HT-29 (cell line): ENCODE data around the gene C12orf75. TPM values are rescaled to one million over a fixed set of nuclear protein-coding genes. Genes with fewer than 3 reads are reported as not detected.
"Not testable (repeated sequence)": the region's sequence is repeated elsewhere in the genome, so short reads cannot be mapped to it uniquely, and the experiment has no call there.

Source experiments
- DNase-seq: peaks from one replicate; pipeline ENCODE4 v3.0.0-alpha.2; 2015; ENCODE audit warnings: low spot score
- total RNA-seq: library from RNA; depleted of rRNA; stranded (reverse); fragments of >200 nt; shearing (Covaris generic); gene quantifications from 2 replicates; pipeline ENCODE4 v1.2.3, GENCODE V29; 2014

C12orf75 gene
- total RNA-seq, 1 experiment from 2014 or later: 81.9 TPM

DNA sequence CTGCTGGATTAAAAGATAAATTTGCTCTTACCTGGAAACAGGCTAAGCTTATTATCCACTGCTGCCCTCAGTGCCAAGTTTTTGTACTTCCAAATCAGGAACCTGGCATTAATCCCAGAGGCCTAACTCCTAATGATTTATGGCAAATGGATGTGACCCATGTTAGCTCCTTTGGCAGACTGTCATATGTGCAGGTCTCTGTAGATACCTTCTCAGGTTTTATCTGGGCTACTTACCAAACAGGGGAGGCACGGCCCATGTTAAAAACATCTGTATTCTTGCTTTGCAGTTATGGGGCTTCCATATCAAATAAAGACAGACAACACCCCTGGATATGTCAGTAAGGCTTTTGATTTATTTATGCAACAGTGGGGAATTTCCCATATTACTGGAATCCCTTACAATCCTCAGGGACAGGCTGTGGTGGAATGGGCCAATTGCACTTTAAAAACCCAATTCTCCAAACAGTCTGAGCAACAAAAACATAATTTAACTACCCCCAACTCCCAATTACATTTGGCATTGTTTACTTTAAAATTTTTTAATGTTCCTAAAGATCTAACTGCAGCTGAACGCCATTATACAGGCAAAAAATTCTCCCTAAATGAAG is 19.9 kb upstream of the C12orf75 start:
- DNase-seq: not testable (repeated sequence)

DNA sequence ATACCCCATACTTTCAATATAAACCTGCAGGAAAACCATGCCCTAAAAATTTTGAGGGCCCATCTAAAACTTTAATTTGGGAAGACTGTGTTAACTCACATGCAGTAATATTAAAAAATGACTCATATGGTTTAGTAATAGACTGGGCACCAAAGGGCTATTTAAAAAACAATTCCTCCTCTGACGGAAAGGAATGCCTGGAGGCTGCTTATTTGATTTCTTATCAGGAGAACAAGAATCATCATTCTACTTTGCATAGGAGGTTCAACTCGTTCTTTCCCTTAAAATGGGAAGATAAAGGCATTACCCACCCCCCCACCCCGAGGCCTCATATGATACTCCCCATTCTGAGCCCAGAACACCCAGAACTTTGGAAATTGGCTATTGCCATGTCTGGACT is 18.6 kb upstream of the C12orf75 start:
- DNase-seq: not testable (repeated sequence)

DNA sequence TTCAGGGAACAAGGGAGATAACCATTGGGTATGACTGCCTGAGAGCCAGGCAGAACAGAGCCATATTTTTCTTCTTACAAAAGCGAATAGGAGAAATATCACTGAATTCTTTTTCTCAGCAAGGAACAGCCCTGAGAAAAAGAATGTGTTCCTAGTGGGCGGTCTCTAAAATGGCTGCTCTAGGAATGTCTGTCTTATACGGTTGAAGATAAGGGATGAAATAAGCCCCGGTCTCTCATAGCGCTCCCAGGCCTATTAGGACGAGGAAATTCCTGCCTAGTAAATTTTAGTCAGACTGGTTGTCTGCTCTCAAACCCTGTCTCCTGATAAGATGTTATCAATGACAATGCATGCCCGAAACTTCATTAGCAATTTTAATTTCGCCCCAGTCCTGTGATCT is 16.7 kb upstream of the C12orf75 start:
- DNase-seq: not testable (repeated sequence)

DNA sequence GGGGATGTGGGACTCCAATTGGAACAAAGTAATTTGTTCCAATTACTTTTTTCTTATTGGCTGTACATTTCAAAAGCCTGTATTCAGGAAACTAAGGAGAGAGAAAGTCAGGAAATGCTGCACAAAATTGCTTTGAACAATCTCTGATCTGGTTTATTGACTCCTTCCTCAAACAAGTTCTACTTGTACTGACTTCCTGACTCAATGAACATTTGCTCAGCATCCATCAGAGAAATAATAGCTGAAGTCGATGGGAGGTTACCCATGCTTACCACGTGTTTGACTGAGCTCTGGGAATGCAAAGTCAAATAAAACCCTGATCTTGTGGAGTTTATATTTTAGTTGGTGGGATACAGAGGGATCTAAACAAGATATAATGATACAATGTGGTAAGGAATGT is 15.4 kb upstream of the C12orf75 start:
- DNase-seq: no peak

DNA sequence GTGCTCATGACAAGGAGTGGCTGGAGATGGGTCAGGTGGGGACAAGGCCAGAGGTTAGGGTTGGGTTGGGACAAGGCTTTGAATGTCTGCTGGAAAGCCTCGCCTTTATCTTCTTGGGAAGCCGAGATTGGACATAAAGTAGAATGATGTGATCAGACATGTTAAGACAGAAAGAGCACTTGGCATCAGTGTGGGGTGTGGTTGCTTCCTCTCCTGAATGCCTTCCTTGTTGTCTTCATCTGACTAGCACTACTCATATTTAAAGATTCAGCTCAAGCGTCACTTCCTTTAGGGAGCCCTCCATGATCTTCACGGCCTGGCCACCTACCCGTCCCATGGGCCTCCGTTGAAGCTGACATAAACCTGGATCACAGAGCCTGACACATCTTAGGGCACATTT is 14.8 kb upstream of the C12orf75 start:
- no peak for DNase-seq

DNA sequence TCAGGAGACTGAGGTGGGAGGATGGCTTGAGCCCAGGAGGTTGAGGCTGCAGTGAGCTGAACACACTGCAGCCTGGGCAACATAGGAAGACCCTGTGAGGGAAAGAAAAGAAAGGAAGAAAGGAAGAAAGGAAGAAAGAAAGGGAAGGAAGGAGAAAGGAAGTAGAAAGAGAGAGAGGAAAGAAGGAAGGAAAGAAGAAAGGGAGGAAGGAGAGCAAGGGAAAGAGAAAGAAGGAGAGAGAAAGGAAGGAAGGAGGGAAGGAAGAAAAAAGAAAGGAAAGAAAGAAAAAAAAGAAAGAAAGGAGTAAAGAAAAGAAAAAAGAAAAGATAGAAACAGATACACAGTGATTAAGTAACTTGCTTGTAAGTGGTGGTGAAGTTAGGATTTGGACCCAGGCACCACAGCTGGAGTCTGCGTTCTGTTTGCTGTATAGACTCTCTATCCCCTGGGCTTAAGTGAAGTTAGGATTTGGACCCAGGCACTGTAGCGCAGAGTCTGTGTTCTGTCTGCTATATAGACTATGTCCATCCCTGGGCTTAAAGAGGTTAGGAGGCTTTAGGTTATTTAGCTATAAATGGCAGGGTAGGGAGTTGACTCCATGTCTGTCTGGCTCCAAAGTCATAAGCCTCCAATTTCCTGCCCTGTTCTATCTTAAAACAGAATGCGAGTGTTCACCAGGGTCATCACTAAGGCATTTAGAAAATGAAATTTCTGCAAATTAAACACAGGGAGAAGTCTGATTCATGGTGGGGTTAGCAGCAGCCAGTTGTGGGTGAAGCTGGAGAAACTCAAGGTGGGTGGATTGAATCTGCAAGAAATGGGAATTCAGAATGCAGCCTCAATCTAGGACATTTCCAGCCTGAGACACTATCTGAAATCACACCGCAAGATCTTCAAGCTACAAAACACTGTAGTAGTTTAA is 13.3 kb upstream of the C12orf75 start:
- DNase-seq: peak; percentile 16

DNA sequence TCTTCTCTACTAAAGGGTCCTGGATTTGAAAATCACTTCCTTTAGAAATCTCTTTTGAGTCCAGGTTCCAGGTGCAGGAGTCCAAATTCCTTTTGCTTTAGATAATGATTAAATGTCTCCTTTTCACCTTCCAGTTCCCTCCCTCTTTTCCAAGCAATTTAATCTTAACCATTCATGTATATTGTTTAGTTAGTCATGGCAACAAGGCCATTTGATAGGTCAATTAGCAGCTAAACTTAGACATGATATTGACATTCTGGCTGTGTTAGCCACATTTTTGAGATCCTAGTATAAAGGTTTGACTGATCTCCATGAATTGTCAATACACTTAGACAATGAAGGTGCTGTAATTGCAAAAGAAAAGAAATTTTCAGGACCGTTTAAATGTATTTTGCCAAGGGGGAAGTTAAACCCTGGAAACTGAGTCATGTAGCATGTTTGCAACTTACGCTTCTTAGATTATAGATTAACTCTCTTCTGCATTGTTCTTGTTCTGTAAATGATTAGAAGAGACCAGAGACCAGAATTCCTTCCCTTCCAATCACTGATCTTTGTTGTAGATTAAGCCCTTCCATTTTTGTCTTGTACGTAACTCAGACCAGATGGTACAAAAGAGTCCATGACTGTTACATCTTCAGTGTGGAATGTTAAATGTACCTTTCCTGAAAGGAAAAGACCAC is 12.4 kb upstream of the C12orf75 start:
- DNase-seq: peak; percentile 81

DNA sequence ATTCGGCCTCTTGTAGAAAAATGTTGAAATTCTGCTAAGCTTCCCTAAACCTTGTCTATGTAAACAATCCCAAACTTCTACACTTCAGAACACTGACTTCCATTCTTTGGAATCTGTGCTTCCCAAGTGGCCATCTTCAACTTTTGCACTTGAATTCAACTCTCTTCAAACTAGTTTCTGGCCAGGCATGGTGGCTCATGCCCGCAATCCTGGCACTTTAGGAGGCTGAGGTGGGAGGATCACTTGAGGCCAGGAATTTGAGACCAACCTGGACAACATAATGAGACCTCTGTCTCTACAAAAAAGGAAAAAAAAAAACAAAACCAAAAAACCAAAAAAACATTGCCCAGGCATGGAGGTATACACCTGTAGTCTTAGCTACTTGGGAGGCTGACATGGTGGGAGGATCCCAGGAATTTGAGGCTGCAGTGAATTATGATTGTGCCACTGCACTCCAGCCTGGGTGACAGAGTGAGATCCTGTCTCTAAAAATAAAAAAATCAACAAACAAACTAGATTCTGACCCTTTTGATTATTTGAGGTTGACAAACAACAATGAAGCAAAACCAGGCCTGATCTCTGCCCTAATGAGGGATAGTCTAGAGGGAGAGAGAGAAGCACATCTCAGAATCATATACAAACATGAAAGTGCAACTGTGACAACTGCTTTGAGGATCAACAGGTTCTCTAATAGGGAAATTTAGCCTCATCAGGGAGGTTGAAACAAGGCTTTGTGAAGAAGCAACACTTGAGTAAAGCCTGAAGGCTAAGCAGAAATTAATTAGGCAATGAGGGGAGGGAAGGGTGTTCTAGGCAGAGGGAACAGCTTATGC is 11.6 kb upstream of the C12orf75 start:
- DNase-seq: no peak

DNA sequence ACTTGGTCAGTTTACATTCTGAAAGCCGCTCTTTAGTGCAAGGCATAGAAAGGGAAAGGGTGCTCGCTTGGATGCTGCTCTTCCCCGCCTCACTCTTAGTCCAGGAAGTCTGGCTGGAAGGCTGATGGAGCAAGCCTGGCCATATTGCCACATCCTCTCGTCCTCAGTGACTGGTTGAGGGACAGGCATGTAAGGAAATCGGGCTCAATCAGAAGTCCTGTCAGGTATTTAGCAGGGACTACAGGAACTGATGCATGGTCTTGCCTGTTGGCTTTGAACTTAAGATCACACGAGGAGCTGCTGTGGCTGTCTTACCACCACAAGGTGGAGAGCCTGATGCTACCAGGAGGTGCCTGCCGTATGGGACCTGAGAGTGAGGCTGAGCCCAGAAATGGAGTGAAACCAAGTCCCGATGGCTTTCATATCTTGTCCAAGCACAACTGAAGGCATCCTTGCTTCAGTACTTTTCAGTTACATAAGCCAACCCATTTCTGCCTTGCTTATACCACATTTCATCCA is 10.7 kb upstream of the C12orf75 start:
- no peak for DNase-seq

DNA sequence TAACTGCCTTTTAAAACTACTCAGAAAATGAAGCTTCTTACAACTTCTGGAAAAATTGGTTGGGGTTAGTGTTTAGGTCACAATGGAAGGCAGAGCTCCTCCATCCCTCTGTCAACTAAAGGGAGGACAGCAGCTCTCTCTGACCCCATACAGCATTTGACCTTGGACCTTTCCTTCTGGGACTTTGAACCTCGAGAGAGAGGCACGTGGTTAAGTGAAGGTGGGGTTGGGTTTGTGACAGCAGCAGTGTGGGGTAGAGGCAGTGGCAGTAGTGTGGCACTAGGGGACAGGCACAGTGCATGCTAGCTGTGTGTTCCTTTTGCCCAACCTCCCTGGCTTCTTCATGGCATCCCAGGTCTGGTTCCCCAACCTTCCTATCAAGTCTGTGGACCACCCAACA is 9.4 kb upstream of the C12orf75 start:
- DNase-seq: no peak

DNA sequence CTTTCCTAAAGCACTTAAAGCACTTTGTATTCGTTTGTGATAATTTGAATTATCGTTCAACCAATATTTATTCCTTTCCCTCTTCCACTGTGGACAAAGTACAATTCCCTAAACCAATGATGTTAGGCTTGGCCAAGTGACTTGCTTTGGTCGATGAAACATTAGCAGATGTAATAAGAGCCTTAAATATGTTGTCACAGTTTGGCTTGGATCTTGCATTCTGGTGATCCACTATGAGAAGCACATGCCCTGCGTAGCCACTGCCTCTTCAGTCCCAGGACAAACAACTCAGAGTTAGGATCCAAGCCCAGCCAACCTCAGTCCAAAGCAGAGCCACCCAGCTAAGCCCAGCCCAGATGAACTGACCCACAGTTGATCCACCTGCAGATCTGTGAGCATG is 8.4 kb upstream of the C12orf75 start:
- no peak for DNase-seq

DNA sequence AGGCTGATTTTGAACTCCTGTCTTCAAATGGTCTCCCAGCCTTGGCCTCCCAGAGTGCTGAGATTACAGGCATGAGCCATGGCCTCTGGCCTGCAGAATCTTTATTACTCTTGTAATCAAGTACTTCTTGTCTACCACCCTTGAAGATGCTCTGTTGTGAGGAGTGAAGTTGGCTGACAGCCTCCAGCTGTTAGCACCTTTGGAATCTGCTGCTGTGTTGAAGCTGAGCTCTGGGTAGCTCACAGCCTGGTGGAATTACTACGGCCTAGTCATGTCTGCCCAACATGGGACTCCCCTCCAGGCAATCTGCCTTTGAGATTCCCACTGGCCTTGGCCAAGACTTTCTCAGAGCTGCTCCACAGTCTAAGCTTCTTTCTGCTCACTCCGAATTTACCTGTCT is 5.8 kb upstream of the C12orf75 start:
- no peak for DNase-seq

DNA sequence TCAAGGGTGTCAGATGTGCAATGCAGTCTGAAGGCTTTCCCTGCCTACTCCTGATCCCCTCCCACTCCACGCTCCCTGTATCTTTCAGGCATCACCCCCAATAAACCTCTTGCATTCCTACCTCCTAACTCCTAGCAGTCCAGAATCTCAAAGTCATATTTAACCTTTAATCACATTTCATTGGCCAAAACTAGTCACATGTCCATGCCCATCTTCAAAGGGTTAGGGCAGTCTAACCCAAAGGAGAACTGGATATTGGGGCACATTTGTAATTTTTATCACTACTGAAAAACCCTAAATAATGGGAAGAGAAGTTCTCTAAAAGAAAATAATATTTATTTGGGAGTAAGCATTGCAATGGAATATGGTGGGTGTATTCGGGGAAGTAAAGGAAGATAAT is 5.4 kb upstream of the C12orf75 start:
- DNase-seq: no peak

DNA sequence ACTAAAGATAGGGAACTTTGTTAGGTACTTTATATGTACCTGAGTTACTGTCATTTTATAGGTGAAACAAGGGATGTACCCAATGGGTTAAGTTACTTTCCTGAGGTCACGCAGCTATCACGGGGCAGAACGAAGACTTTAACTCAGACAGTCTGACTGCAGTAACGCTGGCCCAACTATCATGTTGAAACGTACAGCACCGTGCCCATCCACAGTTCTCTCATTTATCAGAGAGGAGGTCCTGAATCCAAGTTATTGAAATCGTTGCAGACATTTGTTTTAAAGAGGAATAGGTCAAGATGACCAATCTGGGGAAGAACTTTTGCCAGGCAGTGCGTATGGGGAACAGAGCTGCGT is 587 bp upstream of the C12orf75 start:
- no peak for DNase-seq

DNA sequence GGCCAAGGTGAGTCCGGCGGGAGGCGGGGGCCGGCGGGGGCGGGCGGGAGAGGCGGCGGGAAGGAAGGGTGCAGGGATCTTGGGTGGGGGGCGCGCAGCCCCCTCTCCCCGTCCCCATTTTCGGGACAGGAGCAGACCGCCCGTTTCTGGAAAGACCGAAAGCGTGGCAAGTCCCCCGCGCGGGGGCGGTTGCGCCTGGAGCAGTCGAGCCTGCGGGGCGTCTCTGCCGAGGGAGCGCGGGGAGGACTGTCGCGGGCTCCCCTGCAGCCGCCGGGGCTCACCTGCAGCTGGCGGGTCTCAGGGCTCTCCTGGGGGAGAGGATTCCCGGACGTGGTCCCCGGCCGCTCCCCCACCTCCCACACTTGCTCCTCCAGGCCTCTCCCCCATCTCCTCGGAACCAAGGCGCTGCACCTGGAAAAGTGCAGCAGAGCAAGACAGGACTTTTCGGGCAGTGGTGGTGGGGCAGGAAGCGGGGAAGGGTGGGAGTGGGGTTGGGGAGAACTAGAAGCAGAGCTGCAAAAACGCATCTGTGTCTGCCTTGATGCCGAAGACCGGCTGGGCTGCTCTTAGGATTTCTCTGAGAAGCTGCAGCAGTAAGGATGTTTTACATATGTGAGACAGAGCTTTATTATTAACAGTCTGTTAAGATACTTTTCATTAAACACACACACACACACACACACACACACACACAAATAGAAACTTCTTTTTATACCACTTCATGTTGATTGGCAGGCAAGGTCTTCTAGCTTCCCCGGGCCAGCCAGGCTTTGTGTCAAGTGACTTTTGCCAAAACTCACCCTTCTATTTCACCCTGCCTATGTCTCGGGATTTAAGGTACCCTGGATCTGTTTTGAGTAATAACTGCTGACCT is 677 bp downstream of the C12orf75 start:
- DNase-seq: peak; percentile 41

DNA sequence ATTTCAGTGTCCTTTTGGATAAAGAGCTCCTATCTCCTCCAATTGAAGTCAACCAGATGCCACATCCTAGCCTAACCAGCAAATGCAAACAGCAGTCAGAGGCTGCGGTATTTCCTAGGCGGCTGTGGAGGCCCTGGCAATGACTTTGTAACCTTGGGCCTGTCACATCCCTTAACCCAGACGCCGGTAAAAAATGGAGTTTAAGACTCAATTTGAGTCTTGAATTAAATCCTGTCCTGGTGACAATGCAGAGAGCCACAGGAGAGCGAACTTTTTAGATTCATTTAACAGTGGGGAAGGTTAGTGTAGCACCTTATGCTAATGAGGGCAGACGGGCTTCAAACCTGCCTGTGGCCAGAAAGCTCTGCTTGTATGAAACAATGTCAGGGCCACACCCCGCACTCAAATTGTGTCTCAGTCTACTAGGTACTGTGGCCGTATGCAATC is 1.3 kb downstream of the C12orf75 start:
- peak; percentile 29 for DNase-seq

DNA sequence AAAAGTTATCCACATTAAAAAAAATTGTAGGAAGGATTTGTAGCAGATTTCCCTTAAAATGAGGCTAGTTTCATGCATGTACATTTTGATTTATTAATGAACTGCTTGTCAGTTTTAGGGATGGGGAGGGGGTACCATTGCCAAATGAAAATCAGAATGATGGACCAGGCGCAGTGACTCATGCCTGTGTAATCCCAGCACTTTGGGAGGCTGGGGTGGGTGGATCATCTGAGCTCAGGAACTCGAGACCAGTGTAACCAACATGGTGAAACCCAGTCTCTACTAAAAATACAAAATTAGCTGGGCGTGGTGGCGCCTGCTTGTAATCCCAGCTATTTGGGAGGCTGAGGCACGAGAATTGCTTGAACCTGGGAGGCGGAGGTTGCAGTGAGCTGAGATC is 1.8 kb downstream of the C12orf75 start:
- not testable (repeated sequence) for DNase-seq

DNA sequence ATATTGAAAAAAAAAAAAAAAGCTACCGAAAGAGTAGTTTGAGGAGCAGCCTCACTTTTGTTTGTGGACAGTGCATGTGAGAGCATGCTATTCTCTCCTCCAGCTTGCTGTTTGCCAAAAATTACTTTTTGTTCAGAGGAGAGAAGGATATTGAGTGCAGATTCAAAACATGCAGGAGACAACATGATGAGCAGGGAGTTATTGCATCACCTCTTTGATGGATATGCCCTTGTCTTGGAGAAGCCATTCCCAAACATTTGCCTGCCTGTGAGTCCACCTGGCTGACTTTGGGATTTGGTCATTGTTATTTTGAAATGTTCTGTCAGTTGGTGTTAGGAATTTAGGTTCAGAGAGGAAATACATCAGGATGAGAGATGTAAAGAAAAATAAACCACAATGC is 2.4 kb downstream of the C12orf75 start:
- DNase-seq: no peak

DNA sequence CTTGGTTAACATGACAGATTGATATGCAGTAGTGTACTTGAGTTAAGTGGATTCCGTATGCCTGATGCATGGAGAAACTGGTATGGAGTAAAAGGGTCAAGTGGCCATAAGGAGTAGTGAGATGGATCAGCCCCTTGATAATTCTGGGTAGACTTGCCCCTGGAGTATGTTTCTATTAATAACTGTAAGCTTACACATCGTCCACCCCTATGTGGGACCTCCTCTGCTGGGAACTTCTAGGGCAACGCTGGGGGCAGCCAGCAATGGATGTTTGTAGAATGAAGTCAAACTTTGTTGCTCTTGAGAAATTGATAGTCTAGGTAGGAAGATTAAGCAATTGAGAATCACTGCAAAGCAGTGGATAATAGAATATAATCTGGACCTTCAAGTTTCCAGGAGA is 3.5 kb downstream of the C12orf75 start:
- no peak for DNase-seq

DNA sequence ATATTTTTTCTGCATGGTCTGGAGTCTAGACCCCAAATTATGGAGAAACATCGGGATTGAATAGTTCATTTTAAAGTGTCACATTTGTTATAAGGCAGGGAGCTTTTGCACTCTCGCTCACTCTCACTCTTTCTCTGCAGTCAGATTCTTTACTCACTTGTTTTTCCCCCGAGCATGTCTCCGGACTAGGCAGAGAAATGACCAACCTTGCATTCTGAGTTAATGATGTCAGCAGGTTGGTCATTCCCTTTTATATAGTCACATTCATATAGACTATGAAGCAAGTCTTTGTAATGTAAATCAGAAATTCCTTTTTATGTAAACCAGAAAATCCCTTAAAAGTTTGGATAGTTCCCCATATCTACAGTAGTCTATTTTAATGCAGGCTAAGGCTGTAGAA is 4.1 kb downstream of the C12orf75 start:
- DNase-seq: no peak
